GM12891 (cell line): ENCODE measurements around the gene ANKRD9.

Source experiments
- PAX5 ChIP-seq: IDR thresholded peaks from 2 replicates; pipeline ENCODE4 v1.6.1; 2011; ENCODE audit warnings: low read length, moderate library complexity, mild to moderate bottlenecking; ENCODE audit not compliant: insufficient read depth, severe bottlenecking
- POLR2A ChIP-seq: IDR thresholded peaks from 2 replicates; pipeline ENCODE4 v1.6.1; 2011; ENCODE audit warnings: low read depth, low read length, control low read depth
- POLR2AphosphoS5 ChIP-seq: IDR thresholded peaks from 2 replicates; pipeline ENCODE4 v1.6.1; 2011; ENCODE audit warnings: low read depth, low read length, control low read depth
- POU2F2 ChIP-seq: IDR thresholded peaks from 2 replicates; pipeline ENCODE4 v1.6.1; 2011; ENCODE audit warnings: low read depth, mild to moderate bottlenecking, control low read depth, low read length, moderate library complexity

- TF ChIP-seq POU2F2 (no peak), POLR2A (no peak), POLR2AphosphoS5 (no peak), PAX5 (no peak)
Measured at GRCh38 chr14:102548616-102549240, 39.2 kb upstream of the ANKRD9 start.
